Activated CD8-positive, alpha-beta T cell treated with anti-CD3 and anti-CD28 coated beads for 36 hours (primary cell): ENCODE results near the gene OR13J1. TPM values are rescaled to one million over a fixed set of nuclear protein-coding genes. Genes with fewer than 3 reads are reported as not detected.
"Not testable (repeated sequence)": the region's sequence is repeated elsewhere in the genome, so short reads cannot be mapped to it uniquely, and the experiment has no call there.

ENCODE experiments used
- ATAC-seq: fragments of 200-7000 bp; cut with Tn5 transposase; one replicate; pipeline ENCODE4 v1.10.0; 2021; ENCODE audit warnings: mild to moderate bottlenecking, moderate library complexity
- CTCF ChIA-PET: fragments of 350-600 bp; sonication (Branson Sonifier 250); formaldehyde crosslinking; loops from one replicate; lab custom pipeline; 2021; ENCODE audit warnings: antibody characterized with exemption; lab: Charles Lee
- POLR2A ChIA-PET: fragments of 350-600 bp; sonication (Branson Sonifier 250); formaldehyde crosslinking; loops from one replicate; lab custom pipeline; 2021; ENCODE audit warnings: antibody characterized with exemption; lab: Charles Lee
- DNase-seq: peaks from one replicate; pipeline ENCODE4 v3.0.0-alpha.2; 2020
- H3K27ac Mint-ChIP-seq: one replicate; pipeline ENCODE4 v1.8.0; 2021; ENCODE audit warnings: mild to moderate bottlenecking, mixed read lengths
- H3K27me3 Mint-ChIP-seq: one replicate; pipeline ENCODE4 v1.8.0; 2021; ENCODE audit warnings: mixed read lengths
- H3K36me3 Mint-ChIP-seq: one replicate; pipeline ENCODE4 v1.8.0; 2021; ENCODE audit warnings: low read depth, mixed read lengths
- H3K4me1 Mint-ChIP-seq: one replicate; pipeline ENCODE4 v1.8.0; 2021; ENCODE audit warnings: low read depth, mixed read lengths
- H3K4me3 Mint-ChIP-seq: one replicate; pipeline ENCODE4 v1.8.0; 2021; ENCODE audit warnings: mild to moderate bottlenecking, moderate library complexity, mixed read lengths
- H3K9me3 Mint-ChIP-seq: one replicate; pipeline ENCODE4 v1.8.0; 2021; ENCODE audit warnings: mixed read lengths
- CTCF ChIP-seq: fragments of 200-600 bp; IDR thresholded peaks from one replicate; pipeline ENCODE4 v1.8.0; 2022; ENCODE audit warnings: antibody characterized with exemption, mild to moderate bottlenecking
- intact Hi-C: fragments of 100-400 bp; cut with micrococcal nuclease; formaldehyde crosslinking; loops from one replicate; pipeline ENCODE4 v1.10.0; 2022
- total RNA-seq, 2 experiments: library from RNA; stranded (reverse); gene quantifications; one replicate each; pipeline ENCODE4 v1.2.3, GENCODE V29; 2021

The OR13J1 gene
- total RNA-seq, 2 experiments from 2014 or later, result not detected

- H3K4me1 Mint-ChIP-seq, result no peaks in the 10 kb centered on the region
- ATAC-seq (no peak), DNase-seq (no peak)
- ChIA-PET CTCF (interaction anchor here (0.6 to 1.7 kb wide), 4 partner anchors 14 to 70 kb away, joined by 3 to 5 read pairs (median 5); partner anchors contain the start of gene OR13J1), POLR2A (no interaction called here)
- H3K9me3 Mint-ChIP-seq, result no peaks in the 10 kb centered on the region
- H3K36me3 Mint-ChIP-seq, result no peaks in the 10 kb centered on the region
- H3K27ac Mint-ChIP-seq, result no peak overlapping the region
- TF ChIP-seq CTCF, result no peak
- H3K27me3 Mint-ChIP-seq, result peaks cover 11% of the 10 kb centered on the region
- intact Hi-C loops, result no loop called here
- H3K4me3 Mint-ChIP-seq, result no peak overlapping the region
These were observed 26.4 kb upstream of the OR13J1 start for GRCh38 chr9:35896570-35896969.

- ATAC-seq (no peak), DNase-seq (no peak)
- Mint-ChIP-seq H3K9me3 (no peaks in the 10 kb centered on the region), H3K27ac (no peak overlapping the region), H3K4me1 (no peaks in the 10 kb centered on the region), H3K36me3 (no peaks in the 10 kb centered on the region), H3K27me3 (peaks cover 10% of the 10 kb centered on the region), H3K4me3 (no peak overlapping the region)
- CTCF ChIA-PET, result interaction anchor here (0.9 to 4.1 kb wide), 4 partner anchors 9 to 156 kb away, joined by 4 to 21 read pairs (median 4); no protein-coding TSS in a partner anchor
- POLR2A ChIA-PET, result no interaction called here
- intact Hi-C loops, result no loop called here
- no peak for TF ChIP-seq CTCF
These were observed 21.9 kb upstream of the OR13J1 start for GRCh38 chr9:35892051-35892450.

GRCh38 chr9:35891646-35892045 lies 21.4 kb upstream of the OR13J1 start:
- ChIA-PET CTCF (interaction anchor here (0.9 to 4.1 kb wide), 4 partner anchors 9 to 156 kb away, joined by 4 to 21 read pairs (median 4); no protein-coding TSS in a partner anchor), POLR2A (no interaction called here)
- no peak for ATAC-seq
- no peak overlapping the region for H3K4me3 Mint-ChIP-seq
- intact Hi-C loops, result no loop called here
- H3K4me1 Mint-ChIP-seq, result no peaks in the 10 kb centered on the region
- no peak overlapping the region for H3K27ac Mint-ChIP-seq
- H3K27me3 Mint-ChIP-seq, result peaks cover 10% of the 10 kb centered on the region
- TF ChIP-seq CTCF, result no peak
- H3K9me3 Mint-ChIP-seq, result no peaks in the 10 kb centered on the region
- DNase-seq, result no peak
- H3K36me3 Mint-ChIP-seq, result no peaks in the 10 kb centered on the region

GRCh38 chr9:35884908-35885307 lies 14.7 kb upstream of the OR13J1 start:
- CTCF ChIA-PET, result interaction anchor here (2.6 kb wide), 1 partner anchor 95 kb away, joined by 7 read pairs; no protein-coding TSS in a partner anchor
- H3K4me1 Mint-ChIP-seq, ATAC-seq, H3K4me3 Mint-ChIP-seq, H3K27ac Mint-ChIP-seq, H3K27me3 Mint-ChIP-seq, H3K36me3 Mint-ChIP-seq, DNase-seq, intact Hi-C loops, H3K9me3 Mint-ChIP-seq: not testable (repeated sequence)
- POLR2A ChIA-PET, result interaction anchor here (0.7 kb wide), 1 partner anchor 15 kb away, joined by 5 read pairs; the partner anchor contains the start of gene OR13J1

- no peaks in the 10 kb centered on the region for H3K4me1 Mint-ChIP-seq
- CTCF ChIA-PET, result interaction anchor here (0.6 to 3.4 kb wide), 28 partner anchors 10 to 324 kb away, joined by 3 to 66 read pairs (median 6); partner anchors contain the start of genes FAM221B, NPR2, OR13J1 and SPAG8
- POLR2A ChIA-PET, result no interaction called here
These were observed 12.8 kb upstream of the OR13J1 start for GRCh38 chr9:35882996-35883395.

More at GRCh38 chr9:35882996-35883395, 12.8 kb upstream of the OR13J1 start:
- no peak for DNase-seq
- H3K27ac Mint-ChIP-seq, result no peak overlapping the region
- no peak overlapping the region for H3K4me3 Mint-ChIP-seq
- H3K9me3 Mint-ChIP-seq, result peaks cover 2% of the 10 kb centered on the region
- intact Hi-C loops, result loop anchor here (2.0 kb wide), 2 partner anchors 56 to 92 kb away; partner anchors contain the start of gene NPR2
- H3K27me3 Mint-ChIP-seq, result peaks cover 5% of the 10 kb centered on the region
- no peak for TF ChIP-seq CTCF
- H3K36me3 Mint-ChIP-seq, result peaks cover 2% of the 10 kb centered on the region
- ATAC-seq, result no peak
